ENCODE data around the gene TTN. TPM values are rescaled to one million over a fixed set of nuclear protein-coding genes. Genes with fewer than 3 reads are reported as not detected.

The TTN gene
- 10 to 100 TPM; 16.1 to 26.4 TPM for total RNA-seq
- 289 to 548 reads per million in 2 donors for total RNA-seq

DNA sequence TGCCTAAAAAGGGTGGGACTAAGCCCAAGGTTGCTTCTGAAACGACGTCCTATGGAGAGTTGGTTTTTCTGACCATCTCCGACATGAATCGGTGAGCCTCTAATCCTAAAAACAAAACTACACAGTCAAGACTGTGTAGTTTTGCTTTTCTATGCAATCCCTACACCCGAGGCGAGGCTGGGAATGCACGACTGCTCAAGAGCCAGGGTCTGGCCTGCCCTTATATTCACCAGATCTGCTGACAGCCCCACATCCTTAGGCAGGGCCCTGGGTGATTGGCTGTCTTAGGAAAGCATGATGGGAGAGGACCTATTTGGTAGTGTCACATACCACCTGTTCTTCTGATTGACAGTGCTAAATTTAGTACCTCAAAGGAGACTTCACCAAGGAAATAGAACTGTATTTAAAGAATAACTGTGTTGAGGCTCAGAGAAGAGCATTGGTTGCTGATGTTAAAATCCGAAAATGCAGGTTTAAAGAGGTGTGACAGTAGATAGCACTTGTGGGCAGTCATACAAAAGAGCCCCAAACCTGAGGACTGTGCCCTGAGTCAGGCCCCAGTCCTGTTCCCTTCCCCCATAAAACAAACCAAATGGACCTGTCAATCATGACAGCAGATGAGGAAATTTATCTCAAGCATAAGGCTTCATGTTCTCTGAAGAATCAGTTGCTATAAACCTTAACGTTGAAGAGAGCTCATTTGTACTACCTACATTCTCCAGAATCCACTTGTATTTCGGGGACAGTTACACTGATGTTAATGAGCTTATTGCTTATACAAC lies at the start of gene TTN:
Gene TTN (minus strand): TSS at position 197 of the 782 bp plus-strand sequence. CDS start 2,781 bp downstream, outside the sequence.
- DNase-seq (no peak), ATAC-seq (no peak)
- no peaks in the 10 kb centered on the region for H3K9me3 ChIP-seq (ENCODE audit: control insufficient read depth, low read length, poor library complexity, severe bottlenecking)
- H3K4me1 Mint-ChIP-seq = no peaks in the 10 kb centered on the region
- peaks cover 2% of the 10 kb centered on the region for H3K27me3 Mint-ChIP-seq
- no peak within 1 kb of the TSS for H3K4me3 Mint-ChIP-seq
- H3K36me3 Mint-ChIP-seq (ENCODE audit: low read depth) = no peaks in the 10 kb centered on the region
- H3K27ac Mint-ChIP-seq = no peak within 1 kb of the TSS

DNA sequence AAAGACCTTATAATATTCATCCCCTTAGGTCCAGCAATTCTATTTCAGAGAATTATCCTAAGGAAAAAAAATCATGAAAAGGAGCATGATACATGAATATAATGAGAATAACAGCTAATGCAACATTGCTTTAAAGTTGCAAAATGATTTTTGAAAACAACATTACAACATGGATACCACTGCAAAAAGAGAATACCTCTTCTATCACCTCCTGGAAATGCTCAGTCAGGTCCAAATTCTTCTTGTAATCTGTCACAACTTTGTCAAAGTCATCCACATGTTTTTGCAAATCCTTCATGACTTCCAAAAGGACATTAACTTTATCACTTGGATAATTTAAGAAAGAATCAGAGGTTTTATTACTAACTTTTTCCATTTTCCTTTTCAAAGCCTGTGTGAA lies 47.9 kb upstream of the TTN start:
- H3K36me3 Mint-ChIP-seq (ENCODE audit: low read depth) = peaks cover 4% of the 10 kb centered on the region
- DNase-seq (no peak), ATAC-seq (no peak)
- no peaks in the 10 kb centered on the region for H3K9me3 ChIP-seq (ENCODE audit: control insufficient read depth, low read length, poor library complexity, severe bottlenecking)
- no peak overlapping the region for H3K4me3 Mint-ChIP-seq
- H3K27me3 Mint-ChIP-seq = peaks cover 12% of the 10 kb centered on the region
- H3K27ac Mint-ChIP-seq = no peak overlapping the region
- no peaks in the 10 kb centered on the region for H3K4me1 Mint-ChIP-seq

DNA sequence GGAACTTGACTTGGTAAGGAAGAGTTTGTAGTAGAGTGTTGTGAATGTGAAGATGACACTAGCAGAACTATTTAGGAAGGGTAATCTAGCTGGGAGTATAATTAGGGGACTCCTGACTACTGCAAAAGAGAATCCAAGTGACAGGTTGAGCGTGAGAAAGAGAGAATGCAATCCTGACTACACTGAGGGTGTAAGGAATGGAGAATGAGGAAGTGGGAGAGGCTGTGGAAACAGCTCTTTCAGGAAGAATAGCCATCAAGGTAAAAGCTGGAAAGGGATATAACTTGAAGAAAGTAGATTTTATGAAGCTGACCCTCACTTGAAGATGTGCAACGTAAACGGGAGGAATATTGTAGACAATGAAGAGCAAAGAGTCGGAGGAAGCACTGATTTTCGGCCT lies 41.1 kb upstream of the TTN start:
- ATAC-seq = no peak

DNA sequence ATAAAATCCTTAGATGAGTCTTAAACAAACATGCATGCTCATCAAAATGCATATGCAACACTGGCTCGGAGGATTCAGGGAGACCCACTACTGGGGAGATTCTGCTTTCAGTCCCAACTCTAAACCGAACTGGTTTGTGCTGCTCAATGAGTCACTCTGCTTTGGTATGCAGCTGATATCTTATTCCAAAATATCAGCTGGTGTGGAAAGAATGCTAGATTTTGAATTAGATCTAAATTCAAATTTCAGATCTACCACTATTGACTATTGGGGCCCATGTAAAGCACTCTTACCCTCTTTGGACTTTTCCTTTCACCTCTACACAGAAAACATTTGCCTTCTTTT lies 39.2 kb upstream of the TTN start:
- ATAC-seq = no peak

More for the DNA sequence above, 41.1 kb upstream of the TTN start:
- Mint-ChIP-seq H3K27me3 (peaks cover 5% of the 10 kb centered on the region), H3K4me3 (no peak overlapping the region), H3K36me3 (ENCODE audit: low read depth) (no peaks in the 10 kb centered on the region), H3K4me1 (no peaks in the 10 kb centered on the region), H3K27ac (no peak overlapping the region)
- no peaks in the 10 kb centered on the region for H3K9me3 ChIP-seq (ENCODE audit: control insufficient read depth, low read length, poor library complexity, severe bottlenecking)
- no peak for DNase-seq

DNA sequence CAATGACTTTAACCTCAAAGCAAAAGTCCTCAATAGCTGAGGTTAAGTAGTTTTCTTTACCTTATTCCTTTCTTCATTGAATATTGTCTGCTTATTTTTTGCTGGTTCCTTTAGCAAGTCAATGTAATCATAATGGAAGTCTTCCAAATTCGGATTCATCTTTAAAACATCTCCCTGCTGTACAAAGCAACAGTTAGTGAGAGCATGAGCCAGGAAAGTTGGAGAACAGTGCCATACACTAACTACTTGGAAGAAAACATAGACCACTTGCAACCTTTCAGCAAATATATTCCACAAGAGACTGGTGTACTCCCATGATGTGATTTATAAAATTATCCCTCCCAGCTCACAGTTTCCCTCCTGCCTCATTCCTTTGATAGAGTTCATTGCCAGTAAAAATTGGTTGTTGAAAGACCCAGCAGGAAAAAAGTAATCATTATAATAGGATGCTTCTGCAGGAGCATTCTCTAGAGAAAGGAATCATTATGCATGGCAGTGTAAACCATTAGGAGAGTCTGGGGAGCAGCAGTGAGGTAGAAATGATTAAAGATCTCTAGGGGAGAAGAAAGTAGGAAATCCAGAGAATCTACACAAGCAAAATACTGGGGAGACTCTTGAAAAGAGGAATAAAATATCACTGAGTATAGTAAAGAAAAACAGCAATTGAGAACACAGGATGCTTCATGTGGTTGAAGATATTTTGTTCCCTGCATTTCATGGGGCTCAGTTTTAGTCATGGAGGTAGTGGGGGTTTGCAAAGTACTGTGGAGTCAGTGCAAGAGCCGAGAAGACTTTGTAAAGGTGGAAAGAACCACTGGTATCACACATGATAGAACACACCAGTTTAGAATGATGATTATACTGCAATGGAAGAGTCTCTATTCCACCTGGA lies 38.6 kb upstream of the TTN start:
- Mint-ChIP-seq H3K36me3 (ENCODE audit: low read depth) (no peaks in the 10 kb centered on the region), H3K27ac (no peak overlapping the region), H3K27me3 (no peaks in the 10 kb centered on the region), H3K4me3 (no peak overlapping the region), H3K4me1 (no peaks in the 10 kb centered on the region)
- no peaks in the 10 kb centered on the region for H3K9me3 ChIP-seq (ENCODE audit: control insufficient read depth, low read length, poor library complexity, severe bottlenecking)
- ATAC-seq (no peak), DNase-seq (no peak)

More for the DNA sequence above, 39.2 kb upstream of the TTN start:
- H3K9me3 ChIP-seq (ENCODE audit: control insufficient read depth, low read length, poor library complexity, severe bottlenecking) = no peaks in the 10 kb centered on the region
- Mint-ChIP-seq H3K27ac (no peak overlapping the region), H3K27me3 (no peaks in the 10 kb centered on the region), H3K36me3 (ENCODE audit: low read depth) (no peaks in the 10 kb centered on the region), H3K4me1 (no peaks in the 10 kb centered on the region), H3K4me3 (no peak overlapping the region)
- DNase-seq = no peak

DNA sequence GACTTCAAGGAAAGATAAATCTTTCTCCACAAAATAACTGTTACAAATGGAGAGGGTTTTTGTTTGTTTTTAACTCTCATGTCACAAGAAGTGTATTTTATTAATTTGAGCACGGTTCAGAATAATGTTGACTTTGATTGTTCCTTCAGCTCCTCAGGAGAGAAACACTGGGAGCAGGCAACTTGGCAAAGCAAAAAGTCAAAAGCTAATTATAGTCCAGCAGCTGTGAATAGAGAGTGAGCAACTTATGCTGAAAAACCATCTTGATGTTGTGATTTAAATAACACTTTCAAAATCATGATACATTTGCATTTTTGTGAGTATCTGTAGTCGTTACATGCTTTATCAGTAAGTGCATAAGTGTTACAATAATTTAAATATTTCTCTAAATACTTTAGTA lies 37.5 kb upstream of the TTN start:
- Mint-ChIP-seq H3K36me3 (ENCODE audit: low read depth) (no peaks in the 10 kb centered on the region), H3K4me1 (no peaks in the 10 kb centered on the region), H3K4me3 (no peak overlapping the region), H3K27me3 (no peaks in the 10 kb centered on the region), H3K27ac (no peak overlapping the region)
- ATAC-seq (no peak), DNase-seq (no peak)
- H3K9me3 ChIP-seq (ENCODE audit: control insufficient read depth, low read length, poor library complexity, severe bottlenecking) = no peaks in the 10 kb centered on the region

DNA sequence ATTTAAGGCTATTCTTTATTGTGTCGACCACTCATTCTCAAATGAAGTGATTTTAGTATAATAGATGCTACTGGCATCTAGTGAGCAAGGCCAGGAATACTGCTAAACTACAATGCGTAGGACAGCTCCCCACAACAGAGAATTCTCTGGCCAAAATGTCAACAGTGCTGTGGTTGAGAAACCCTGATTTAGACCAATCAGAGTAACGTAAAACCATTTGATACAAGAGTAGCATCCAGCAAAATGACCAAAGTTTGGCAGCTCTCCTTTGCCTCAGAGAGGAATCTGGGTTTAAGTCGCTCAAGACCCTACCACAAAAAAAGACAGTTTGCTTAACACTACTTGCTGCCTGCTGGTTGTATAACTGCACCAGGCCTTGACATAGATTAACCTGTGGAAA lies 37.0 kb upstream of the TTN start:
- DNase-seq = no peak
- no peak overlapping the region for H3K4me3 Mint-ChIP-seq
- H3K27me3 Mint-ChIP-seq = no peaks in the 10 kb centered on the region
- no peak for ATAC-seq
- H3K36me3 Mint-ChIP-seq (ENCODE audit: low read depth) = no peaks in the 10 kb centered on the region
- H3K9me3 ChIP-seq (ENCODE audit: control insufficient read depth, low read length, poor library complexity, severe bottlenecking) = no peaks in the 10 kb centered on the region
- H3K4me1 Mint-ChIP-seq = no peaks in the 10 kb centered on the region
- no peak overlapping the region for H3K27ac Mint-ChIP-seq

DNA sequence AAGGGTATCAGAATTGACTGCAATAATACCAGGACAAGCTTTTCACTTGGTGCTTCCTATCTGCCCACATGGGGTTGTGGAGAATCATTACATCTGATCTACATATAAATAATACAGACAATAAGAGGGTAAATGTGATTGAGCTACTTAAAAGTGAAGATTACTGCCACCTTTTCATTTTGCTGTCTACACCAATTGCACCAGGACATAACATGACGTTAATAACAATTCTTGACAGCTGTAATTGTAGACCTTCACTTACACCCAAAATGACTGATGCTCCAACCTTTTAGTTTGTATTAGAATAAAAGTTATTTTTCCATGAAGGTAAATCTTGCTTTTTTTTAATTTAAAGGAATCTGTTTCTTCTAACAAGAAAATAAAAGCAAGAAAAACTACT lies 36.5 kb upstream of the TTN start:
- H3K27ac Mint-ChIP-seq = no peak overlapping the region
- H3K27me3 Mint-ChIP-seq = no peaks in the 10 kb centered on the region
- DNase-seq (no peak), ATAC-seq (no peak)
- no peak overlapping the region for H3K4me3 Mint-ChIP-seq
- H3K9me3 ChIP-seq (ENCODE audit: control insufficient read depth, low read length, poor library complexity, severe bottlenecking) = no peaks in the 10 kb centered on the region
- H3K36me3 Mint-ChIP-seq (ENCODE audit: low read depth) = no peaks in the 10 kb centered on the region
- H3K4me1 Mint-ChIP-seq = no peaks in the 10 kb centered on the region

DNA sequence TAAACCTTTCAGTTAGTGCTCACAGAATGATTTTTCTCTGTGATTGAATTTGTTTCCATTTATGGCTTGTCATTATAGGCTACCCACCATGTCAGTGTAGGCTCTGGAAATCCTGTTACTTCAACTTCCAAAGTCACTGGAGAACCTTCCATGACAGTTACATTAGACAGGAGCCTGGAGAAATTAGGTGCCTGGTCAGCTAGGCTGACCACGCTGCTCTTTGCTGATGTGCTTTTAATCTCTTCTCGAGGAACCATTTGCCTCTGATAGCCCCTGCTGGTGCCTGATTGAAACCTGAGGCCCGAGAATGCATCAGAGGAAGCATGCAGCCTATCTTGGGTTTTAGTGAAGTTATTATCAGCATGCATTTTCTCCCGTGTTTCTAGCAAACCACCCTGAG lies 29.6 kb upstream of the TTN start:
- H3K27me3 Mint-ChIP-seq = peaks cover 6% of the 10 kb centered on the region
- ATAC-seq = no peak
- H3K36me3 Mint-ChIP-seq (ENCODE audit: low read depth) = no peaks in the 10 kb centered on the region
- no peak overlapping the region for H3K27ac Mint-ChIP-seq
- no peak for DNase-seq
- H3K9me3 ChIP-seq (ENCODE audit: control insufficient read depth, low read length, poor library complexity, severe bottlenecking) = no peaks in the 10 kb centered on the region
- H3K4me1 Mint-ChIP-seq = no peaks in the 10 kb centered on the region
- no peak overlapping the region for H3K4me3 Mint-ChIP-seq

DNA sequence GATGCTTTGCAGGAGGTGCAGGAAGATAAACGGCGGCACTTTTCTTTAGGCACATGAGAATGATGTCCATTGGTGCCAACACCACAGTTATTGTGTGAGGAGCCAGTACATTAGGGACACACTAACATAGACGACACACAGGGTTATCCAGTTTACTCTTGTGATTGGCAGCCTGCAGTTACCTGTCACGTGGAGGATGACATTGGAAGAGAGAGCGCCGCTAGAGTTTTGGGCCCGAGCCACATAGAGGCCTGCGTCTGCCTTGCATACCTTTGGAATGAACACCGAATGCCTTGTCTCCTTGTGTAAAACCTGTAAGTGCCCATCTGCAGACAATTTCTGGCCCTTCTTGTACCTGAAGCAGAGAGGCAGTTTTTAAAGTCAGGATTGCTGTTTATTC lies 26.9 kb upstream of the TTN start:
- H3K36me3 Mint-ChIP-seq (ENCODE audit: low read depth) = peaks cover 2% of the 10 kb centered on the region
- H3K27me3 Mint-ChIP-seq = peaks cover 15% of the 10 kb centered on the region
- DNase-seq (no peak), ATAC-seq (no peak)
- H3K9me3 ChIP-seq (ENCODE audit: control insufficient read depth, low read length, poor library complexity, severe bottlenecking) = no peaks in the 10 kb centered on the region
- H3K4me1 Mint-ChIP-seq = peaks cover 1% of the 10 kb centered on the region
- no peak overlapping the region for H3K27ac Mint-ChIP-seq
- H3K4me3 Mint-ChIP-seq = no peak overlapping the region

DNA sequence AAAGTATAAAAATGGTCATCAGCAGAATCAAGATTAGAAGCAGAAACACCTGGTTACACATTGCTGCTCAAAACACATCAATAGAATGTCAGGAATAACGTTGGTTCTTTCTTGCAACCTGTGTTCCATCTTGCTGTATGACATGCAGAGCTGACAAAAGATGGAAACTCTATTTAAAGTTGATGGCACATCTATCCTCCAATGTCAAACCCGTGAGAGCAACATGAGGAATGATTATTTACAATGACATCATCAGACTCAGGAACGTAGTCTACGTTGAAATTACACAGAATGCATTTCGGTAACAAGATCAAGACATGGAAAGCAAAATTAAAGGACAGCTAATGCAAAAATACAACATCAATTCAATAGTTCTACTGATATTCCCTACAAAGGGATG lies 26.2 kb upstream of the TTN start:
- peaks cover 2% of the 10 kb centered on the region for H3K36me3 Mint-ChIP-seq (ENCODE audit: low read depth)
- DNase-seq = no peak
- no peak overlapping the region for H3K27ac Mint-ChIP-seq
- no peak overlapping the region for H3K4me3 Mint-ChIP-seq
- no peak for ATAC-seq
- no peaks in the 10 kb centered on the region for H3K9me3 ChIP-seq (ENCODE audit: control insufficient read depth, low read length, poor library complexity, severe bottlenecking)
- H3K4me1 Mint-ChIP-seq = peaks cover 3% of the 10 kb centered on the region
- peaks cover 16% of the 10 kb centered on the region for H3K27me3 Mint-ChIP-seq

DNA sequence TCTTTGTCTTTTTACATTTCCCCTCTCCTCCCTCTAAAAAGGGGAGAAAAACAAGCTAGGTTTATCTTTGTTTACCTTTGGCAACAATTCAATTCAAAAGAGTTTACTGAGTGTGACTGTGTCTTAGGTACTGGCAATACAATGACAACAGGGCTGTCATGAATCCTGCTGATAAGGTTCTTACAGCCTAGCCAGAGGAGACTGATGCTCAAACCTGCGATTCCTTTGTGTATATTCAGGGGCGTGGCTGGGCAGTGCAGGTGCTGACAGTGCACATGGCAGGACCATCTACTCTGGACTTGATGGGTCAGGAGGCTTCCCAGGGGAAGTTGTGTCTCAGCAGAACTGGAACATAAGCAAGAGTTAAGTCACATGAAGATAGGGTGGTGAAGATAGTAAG lies 23.2 kb upstream of the TTN start:
- no peaks in the 10 kb centered on the region for H3K9me3 ChIP-seq (ENCODE audit: control insufficient read depth, low read length, poor library complexity, severe bottlenecking)
- ATAC-seq (no peak), DNase-seq (no peak)
- Mint-ChIP-seq H3K27ac (no peak overlapping the region), H3K4me1 (peaks cover 3% of the 10 kb centered on the region), H3K4me3 (no peak overlapping the region), H3K36me3 (ENCODE audit: low read depth) (peaks cover 2% of the 10 kb centered on the region), H3K27me3 (peaks cover 15% of the 10 kb centered on the region)

DNA sequence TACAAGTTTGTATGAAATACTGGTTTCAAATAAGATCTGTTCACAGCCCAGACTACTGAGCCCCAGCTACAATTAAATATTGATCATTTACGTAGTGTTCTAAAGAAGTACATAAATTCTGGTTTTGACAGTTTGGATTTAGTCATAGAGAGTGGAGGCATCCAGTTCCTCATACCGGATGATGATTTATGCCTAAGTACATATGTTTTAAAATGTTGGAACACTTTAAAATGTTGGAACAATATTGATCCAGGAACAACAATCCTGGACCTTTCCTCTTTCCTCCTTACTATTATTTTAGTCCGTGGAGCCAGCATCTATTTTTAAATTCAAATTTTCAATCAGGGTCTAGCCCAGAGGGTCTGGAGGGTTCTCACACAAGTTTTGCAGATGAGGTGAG lies 22.8 kb upstream of the TTN start:
- Mint-ChIP-seq H3K4me3 (no peak overlapping the region), H3K27ac (no peak overlapping the region), H3K4me1 (peaks cover 3% of the 10 kb centered on the region), H3K27me3 (peaks cover 15% of the 10 kb centered on the region), H3K36me3 (ENCODE audit: low read depth) (peaks cover 2% of the 10 kb centered on the region)
- DNase-seq = no peak
- no peak for ATAC-seq
- H3K9me3 ChIP-seq (ENCODE audit: control insufficient read depth, low read length, poor library complexity, severe bottlenecking) = no peaks in the 10 kb centered on the region

Measured in T-helper 17 cell (primary cell).